DMS79 (cell line): ENCODE results near the gene PSMC4.

ENCODE experiments used
- DNase-seq: peaks from one replicate; lab custom pipeline; 2025; lab: John Stamatoyannopoulos, UW

Gene PSMC4

DNA sequence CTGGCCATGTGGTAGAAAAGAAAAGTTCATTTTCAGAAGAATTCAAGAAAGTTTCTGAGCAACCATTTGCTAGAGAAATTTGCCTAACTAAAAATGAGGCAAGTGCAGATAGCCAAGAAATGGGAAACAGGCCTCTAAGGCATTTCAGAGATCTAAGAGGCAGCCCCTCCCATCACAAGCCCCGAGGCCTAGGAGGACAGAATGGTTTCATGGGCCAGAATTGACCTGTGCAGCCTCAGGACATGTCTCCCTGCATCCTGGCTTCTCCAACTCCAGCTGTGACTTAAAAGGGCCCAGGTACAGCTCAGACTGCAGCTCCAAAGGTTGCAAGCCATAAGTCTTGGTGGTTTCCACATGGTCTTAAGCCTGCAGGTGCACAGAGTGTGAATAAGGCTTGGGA, 22.6 kb downstream of the PSMC4 start:
- DNase-seq = no peak

DNA sequence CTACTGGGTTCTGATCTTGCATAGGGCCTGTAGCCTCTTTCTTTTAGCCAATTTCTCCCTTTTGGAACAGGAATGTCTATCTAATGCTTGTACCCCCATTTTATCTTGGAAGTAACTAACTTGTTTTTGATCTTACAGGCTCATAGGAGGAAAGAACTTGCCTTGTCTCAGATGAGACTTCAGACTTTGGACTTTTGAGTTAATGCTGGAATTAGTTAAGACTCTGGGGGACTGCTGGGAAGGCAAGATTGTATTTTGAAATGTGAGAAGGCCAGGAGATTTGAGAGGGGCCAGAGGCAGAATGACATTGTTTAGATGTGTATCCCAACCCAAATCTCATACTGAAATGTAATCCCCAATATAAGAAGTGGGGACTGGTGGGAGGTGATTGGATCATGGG, 23.4 kb downstream of the PSMC4 start:
- no peak for DNase-seq

DNA sequence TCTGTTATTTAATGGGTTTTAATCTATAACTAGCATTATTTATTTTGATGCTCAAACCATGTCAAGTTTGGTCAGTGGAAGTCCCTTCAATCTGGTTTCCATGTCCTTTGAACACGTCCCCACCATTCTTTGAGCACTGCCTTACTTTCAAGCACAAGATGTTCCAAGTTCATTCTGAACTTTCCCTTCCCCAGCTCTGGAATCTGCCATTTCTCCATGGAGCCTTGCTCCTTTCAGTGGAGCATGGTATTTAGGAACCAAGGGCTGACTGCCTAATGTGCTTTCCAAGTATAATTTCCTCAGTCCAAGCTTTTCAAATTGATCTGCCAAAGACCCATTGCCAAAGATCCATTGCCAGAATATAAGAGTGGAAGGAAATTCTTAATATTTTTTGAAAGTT, 24.8 kb downstream of the PSMC4 start:
- DNase-seq = no peak

DNA sequence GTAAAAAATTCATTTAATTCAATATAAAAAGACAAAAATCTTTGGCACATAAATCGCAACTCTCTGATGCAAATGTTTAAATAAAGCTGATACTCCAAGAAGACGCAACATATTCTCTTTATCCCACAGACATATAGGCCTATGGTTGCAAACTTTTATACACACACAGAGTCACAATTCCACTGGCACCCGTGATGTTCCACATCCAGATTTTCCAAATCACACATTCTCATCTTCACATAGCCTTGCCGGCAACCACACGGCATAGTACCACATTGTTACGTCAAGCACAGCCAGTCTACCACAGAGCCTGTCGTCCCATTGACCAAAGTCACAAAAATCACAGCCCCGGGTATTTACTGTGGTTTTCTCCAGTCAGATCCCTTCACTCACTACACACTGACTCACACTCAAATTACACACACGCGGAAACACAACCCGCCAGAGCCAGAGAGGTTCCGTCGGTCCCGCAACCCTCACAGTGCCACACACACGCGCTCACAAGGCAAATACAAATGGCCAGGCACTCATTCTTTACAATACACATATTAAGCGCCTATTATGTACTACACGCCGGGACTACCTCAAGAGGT, 25.3 kb downstream of the PSMC4 start:
- DNase-seq = peak; percentile 14

DNA sequence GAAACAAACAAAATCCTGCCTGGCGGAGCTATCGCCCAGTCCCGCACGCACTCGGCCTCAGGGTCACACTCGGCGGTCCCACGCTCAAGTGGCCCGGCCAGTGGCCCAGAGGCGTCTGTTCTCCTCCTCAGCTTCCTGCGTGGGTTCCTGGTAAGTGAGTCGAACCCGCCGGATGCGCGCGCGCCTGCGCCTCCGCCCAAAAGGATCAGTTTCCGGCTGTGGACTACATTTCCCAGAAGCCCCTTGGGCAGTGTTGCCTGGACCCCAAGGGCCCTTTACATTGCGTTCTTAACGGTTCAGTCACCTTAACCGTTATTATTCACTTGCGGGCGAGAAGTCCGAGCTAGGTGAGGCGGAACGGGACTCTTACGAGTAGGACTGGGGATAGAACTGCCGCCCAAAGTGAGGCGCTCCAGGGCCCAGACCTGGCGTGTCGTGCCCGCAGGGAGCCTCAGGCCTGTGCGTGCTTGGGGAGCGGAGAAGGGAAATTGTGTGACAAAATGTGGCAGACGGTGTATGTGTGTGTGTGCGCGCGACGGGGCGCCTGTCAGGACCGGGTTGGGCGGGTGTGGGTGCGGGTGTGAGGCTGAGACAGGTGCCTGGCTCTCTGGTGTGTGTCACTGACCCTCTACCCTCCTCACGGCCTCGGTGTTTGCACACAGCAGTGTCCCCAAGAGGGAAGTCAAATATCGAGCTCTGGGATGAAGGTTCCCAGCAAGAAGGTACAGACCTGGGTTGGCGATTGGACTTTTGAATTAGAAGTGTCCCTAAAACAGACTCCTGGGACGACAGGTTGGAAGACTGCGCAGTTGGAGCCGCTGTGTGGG, 26.1 kb downstream of the PSMC4 start, which contains the start of gene ZNF546:
TSS of gene ZNF546 (plus strand) at position 250 of the 827 bp plus-strand sequence. CDS start 1,267 bp downstream, outside the sequence.
- peak; percentile 70 for DNase-seq

DNA sequence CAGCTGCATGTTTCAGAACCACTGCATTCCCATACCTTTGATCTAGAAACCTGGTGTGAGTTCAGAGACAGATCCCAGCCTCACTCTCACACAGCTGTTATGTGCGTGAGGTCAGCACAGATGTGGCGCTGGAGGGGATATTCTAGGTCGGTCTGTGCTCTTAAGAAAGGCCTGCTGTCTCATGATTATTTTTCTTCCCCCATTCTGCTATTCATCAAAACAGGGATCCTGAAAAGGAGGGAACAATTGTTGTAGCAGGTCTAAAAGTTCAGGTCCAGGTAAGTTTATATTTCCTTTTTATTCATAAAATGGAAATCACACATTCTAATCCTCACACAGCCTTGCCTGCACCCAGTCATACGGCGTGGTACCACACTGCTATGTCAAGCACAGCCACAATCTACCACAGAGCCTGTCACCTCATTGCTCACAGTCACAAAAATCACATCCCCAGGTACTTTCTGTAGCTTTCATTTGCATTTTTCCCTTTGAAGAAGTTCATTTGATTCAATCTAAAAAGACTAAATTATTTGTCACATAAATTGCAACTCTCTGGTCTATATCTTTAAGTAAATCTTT, 26.8 kb downstream of the PSMC4 start:
- no peak for DNase-seq

DNA sequence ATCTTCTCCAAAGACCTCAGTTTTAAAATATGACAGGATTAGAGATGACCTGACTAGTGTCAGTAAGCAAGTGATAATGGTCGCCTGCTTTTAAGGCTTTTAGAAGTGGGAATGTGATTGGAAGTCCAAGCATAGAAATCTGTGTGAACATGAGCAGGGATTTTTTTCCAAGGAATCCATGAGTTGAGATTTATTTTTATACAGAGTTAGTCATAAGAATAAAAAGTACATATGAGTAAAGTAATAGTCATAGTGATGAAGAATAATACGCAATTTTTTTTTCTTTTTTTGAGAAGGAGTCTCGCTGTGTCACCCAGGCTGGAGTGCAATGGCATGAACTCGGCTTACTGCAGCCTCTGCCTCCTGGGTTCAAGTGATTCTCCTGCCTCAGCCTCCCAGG, 27.5 kb downstream of the PSMC4 start:
- no peak for DNase-seq

DNA sequence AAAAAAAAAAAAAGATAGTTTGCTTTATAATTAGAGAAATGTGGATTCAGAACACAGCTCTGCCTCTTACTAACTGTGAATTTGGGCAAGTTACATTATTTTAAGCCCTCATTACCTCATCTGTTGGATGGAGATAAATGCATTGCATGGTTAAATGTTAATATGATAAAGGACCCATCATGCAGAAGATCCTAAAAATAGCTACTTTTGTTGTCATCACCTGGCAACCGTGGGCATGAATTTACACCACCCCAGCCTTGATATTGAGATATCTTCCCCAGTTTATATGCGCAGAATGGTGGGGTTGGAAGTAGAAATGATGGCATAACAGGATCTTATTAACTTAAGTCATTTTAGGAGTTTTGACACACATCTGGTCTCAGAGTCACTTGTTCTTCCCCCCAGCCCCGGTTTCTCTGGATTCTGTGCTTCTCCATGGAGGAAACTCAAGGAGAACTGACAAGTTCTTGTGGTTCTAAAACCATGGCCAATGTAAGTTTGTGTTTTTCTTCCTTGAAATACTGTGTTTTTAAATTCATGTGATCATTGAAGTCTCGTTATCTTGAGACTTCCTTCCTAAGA, 34.8 kb downstream of the PSMC4 start:
- DNase-seq = no peak

DNA sequence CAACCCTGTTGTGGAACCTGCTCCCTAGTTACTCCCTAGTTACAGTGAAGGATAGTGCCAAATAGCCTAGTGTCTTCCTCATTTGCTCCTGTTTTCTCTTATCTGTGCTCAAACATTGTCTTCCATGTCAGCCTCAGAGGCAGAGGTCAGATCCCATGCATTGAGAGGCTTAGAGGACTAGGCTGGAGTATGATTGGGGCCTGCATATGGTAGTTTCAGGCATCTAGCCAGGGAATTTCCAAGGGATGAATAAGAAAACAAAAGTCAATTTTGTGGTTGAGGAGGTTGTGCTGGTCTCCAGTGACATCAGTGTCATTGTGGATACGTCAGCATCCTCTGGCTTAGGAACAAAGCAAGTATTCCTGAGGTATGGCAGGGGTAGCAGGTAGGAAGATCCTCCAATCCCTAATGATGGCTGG, 35.3 kb downstream of the PSMC4 start:
- no peak for DNase-seq

DNA sequence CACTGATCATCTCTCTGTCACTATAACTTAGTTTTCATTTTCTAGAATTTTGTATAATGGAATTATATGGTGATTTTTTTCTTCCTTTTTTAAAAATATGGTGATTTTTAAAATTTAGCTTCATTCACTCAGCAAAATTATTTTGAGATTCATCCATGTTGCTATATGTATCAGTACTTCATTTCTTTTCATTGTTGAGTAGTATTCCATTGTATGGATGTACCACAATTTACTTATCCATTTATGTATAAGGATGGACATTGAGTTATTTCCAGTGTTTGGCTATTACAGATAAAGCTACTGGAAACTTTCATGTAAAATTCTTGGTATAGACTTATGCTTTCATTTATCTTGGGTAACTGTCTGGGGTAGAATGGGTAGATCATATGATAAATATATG, 38.7 kb downstream of the PSMC4 start:
- no peak for DNase-seq

DNA sequence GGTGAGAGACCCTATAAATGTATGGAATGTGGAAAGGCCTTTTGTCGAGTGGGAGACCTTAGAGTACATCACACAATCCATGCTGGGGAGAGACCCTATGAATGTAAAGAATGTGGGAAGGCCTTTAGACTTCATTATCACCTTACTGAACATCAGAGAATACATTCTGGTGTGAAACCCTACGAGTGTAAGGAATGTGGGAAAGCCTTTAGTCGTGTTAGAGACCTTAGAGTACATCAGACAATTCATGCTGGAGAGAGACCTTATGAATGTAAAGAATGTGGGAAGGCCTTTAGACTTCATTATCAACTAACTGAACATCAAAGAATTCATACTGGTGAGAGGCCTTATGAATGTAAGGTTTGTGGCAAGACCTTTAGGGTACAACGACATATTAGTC, 43.0 kb downstream of the PSMC4 start:
- DNase-seq = no peak

DNA sequence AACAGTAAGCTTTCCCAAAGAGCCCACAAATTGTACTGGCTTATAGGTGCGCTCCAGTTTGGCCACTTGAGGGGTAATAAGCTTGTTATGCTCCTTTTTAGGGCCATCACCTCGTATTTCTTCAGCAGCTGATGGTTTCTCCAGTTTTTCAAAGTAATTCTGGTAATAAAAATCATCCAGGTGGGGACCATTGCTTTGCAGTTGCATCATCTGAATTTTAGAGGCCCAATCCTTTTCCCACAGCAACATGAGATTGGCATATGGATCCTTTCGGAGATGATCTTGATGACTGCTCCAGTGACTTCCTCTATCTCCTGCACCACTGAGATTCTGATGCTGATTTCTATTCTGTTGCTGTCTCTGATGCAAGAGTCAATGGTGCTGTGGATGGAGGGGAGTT, 53.0 kb downstream of the PSMC4 start:
- DNase-seq = no peak

DNA sequence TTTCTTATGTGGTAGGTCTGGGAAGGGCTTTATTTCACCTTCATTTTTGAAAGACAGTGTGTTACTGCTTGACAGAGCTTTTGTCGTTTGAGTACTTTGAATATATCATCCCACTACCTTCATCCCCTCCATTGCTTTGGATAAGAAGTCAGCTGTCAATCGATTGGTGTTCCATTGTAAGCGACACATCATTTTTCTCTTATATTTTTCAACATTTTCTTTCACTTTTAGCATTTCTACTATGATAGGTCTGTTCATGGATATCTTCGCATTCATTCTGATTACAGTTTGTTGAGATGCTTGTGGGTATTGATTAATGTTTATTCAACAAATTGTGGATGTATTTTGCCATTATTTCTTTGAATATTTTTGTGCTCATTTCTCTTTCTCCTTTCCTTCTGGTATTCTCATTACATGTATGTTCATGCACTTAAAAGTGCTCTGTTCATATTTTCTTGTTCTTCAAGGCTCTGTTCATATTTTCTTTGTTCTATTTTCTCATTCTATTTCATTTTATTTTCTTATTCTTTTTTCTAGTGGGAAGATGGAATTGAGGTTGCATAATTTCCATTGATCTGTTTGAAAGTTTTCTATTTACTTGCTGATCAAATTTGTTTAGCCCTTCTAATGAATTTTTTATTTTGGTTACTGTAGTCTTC, 55.1 kb downstream of the PSMC4 start:
- no peak for DNase-seq

DNA sequence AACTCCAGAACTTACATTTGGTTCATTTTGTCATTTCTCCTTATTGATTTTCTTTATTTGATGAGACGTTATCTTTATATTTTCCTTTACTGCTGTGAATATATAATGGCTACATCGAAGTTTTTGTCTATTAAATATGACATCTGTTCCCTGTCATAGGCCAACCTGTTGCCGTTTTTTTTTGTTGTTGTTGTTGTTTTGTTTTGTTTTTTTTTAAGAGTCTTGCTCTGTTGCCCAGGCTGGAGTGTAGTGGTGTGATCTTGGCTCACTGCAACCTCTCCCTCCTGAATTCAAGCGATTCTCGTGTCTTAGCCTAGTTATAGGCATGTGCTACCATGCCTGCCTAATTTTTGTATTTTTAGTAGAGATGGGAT, 55.6 kb downstream of the PSMC4 start:
- no peak for DNase-seq
